Measurements from ENCODE around the gene D2HGDH.

D2HGDH gene

GRCh38 chr2:241734467-241735208 is at the start of gene D2HGDH:
TSS of gene D2HGDH (plus strand) at chr2:241734630. CDS start at chr2:241735225, 595 bp downstream.
- peak; percentile 84 to 97 (median 92) for DNase-seq

- DNase-seq: no peak
These were observed 48.1 kb upstream of the D2HGDH start for GRCh38 chr2:241686324-241686649.

GRCh38 chr2:241686650-241687425 is 47.6 kb upstream of the D2HGDH start, which contains the start of gene DTYMK:
TSS of gene DTYMK (minus strand) at chr2:241686815. CDS start at chr2:241686783, 32 bp downstream.
- peak; percentile 92 to 94 (median 92) for DNase-seq

- no peak for DNase-seq
These were observed 45.1 kb upstream of the D2HGDH start for GRCh38 chr2:241689306-241689705.

- DNase-seq: no peak
These were observed 44.2 kb upstream of the D2HGDH start for GRCh38 chr2:241690202-241690717.

- no peak for DNase-seq
These were observed 42.0 kb upstream of the D2HGDH start for GRCh38 chr2:241692448-241692847.

GRCh38 chr2:241695651-241696050 is 38.8 kb upstream of the D2HGDH start:
- DNase-seq: no peak

- no peak for DNase-seq
These were observed 33.4 kb upstream of the D2HGDH start for GRCh38 chr2:241701149-241701398.

GRCh38 chr2:241701399-241702154 is 32.9 kb upstream of the D2HGDH start, which contains the start of gene ING5:
TSS of gene ING5 (plus strand) at chr2:241702039. CDS start at chr2:241702066, 27 bp downstream.
- DNase-seq: peak; percentile 94 to 97 (median 96)

GRCh38 chr2:241702155-241703031 is 32.0 kb upstream of the D2HGDH start:
- DNase-seq: peak; percentile 73 to 87 (median 81)

- no peak for DNase-seq
These were observed 31.3 kb upstream of the D2HGDH start for GRCh38 chr2:241703032-241703604.

- DNase-seq: no peak
These were observed 27.9 kb upstream of the D2HGDH start for GRCh38 chr2:241706537-241706936.

- DNase-seq: no peak
These were observed 25.6 kb upstream of the D2HGDH start for GRCh38 chr2:241708879-241709278.

- no peak for DNase-seq
These were observed 15.3 kb upstream of the D2HGDH start for GRCh38 chr2:241719093-241719492.

GRCh38 chr2:241720099-241720498 is 14.3 kb upstream of the D2HGDH start:
- DNase-seq: no peak

- DNase-seq: no peak
These were observed 13.9 kb upstream of the D2HGDH start for GRCh38 chr2:241720560-241720959.

GRCh38 chr2:241721852-241722251 is 12.6 kb upstream of the D2HGDH start:
- DNase-seq: no peak

GRCh38 chr2:241722896-241723454 is 11.5 kb upstream of the D2HGDH start:
- DNase-seq: no peak

GRCh38 chr2:241724259-241724974 is 10.0 kb upstream of the D2HGDH start:
- no peak for DNase-seq

- no peak for DNase-seq
These were observed 9.2 kb upstream of the D2HGDH start for GRCh38 chr2:241724975-241725870.

Data from activated CD4-positive, CD25-positive, alpha-beta regulatory T cell (primary cell).